ENCODE data around the gene MAML2.

MAML2 gene

GRCh38 chr11:96049426-96049825 lies 293.6 kb downstream of the MAML2 start:
- no peak for DNase-seq (ENCODE audit: low read depth in 2 of 3, low spot score in 2 of 3)

GRCh38 chr11:96045622-96046456 lies 297.2 kb downstream of the MAML2 start:
- DNase-seq (ENCODE audit: low read depth in 2 of 3, low spot score in 2 of 3), result no peak

- DNase-seq (ENCODE audit: low read depth in 2 of 3, low spot score in 2 of 3), result no peak
Measured at GRCh38 chr11:96044747-96045146, 298.2 kb downstream of the MAML2 start.

- no peak for DNase-seq (ENCODE audit: low read depth in 2 of 3, low spot score in 2 of 3)
Measured at GRCh38 chr11:96044311-96044710, 298.7 kb downstream of the MAML2 start.

GRCh38 chr11:96043291-96043690 lies 299.7 kb downstream of the MAML2 start:
- no peak for DNase-seq (ENCODE audit: low read depth in 2 of 3, low spot score in 2 of 3)

- DNase-seq (ENCODE audit: low read depth in 2 of 3, low spot score in 2 of 3), result no peak
Measured at GRCh38 chr11:96038046-96038445, 304.9 kb downstream of the MAML2 start.

- no peak for DNase-seq (ENCODE audit: low read depth in 2 of 3, low spot score in 2 of 3)
Measured at GRCh38 chr11:96037405-96037949, 305.5 kb downstream of the MAML2 start.

- no peak for DNase-seq (ENCODE audit: low read depth in 2 of 3, low spot score in 2 of 3)
Measured at GRCh38 chr11:96036863-96037262, 306.1 kb downstream of the MAML2 start.

- DNase-seq (ENCODE audit: low read depth in 2 of 3, low spot score in 2 of 3), result no peak
Measured at GRCh38 chr11:96035740-96036078, 307.3 kb downstream of the MAML2 start.

GRCh38 chr11:96035031-96035739 lies 307.8 kb downstream of the MAML2 start:
- no peak for DNase-seq (ENCODE audit: low read depth in 2 of 3, low spot score in 2 of 3)

GRCh38 chr11:96033599-96033998 lies 309.4 kb downstream of the MAML2 start:
- no peak for DNase-seq (ENCODE audit: low read depth in 2 of 3, low spot score in 2 of 3)

- no peak for DNase-seq (ENCODE audit: low read depth in 2 of 3, low spot score in 2 of 3)
Measured at GRCh38 chr11:96033095-96033494, 309.9 kb downstream of the MAML2 start.

GRCh38 chr11:96028746-96029145 lies 314.2 kb downstream of the MAML2 start:
- no peak for DNase-seq (ENCODE audit: low read depth in 2 of 3, low spot score in 2 of 3)

- DNase-seq (ENCODE audit: low read depth in 2 of 3, low spot score in 2 of 3), result no peak
Measured at GRCh38 chr11:96027021-96027420, 316.0 kb downstream of the MAML2 start.

GRCh38 chr11:96026310-96026709 lies 316.7 kb downstream of the MAML2 start:
- no peak for DNase-seq (ENCODE audit: low read depth in 2 of 3, low spot score in 2 of 3)

GRCh38 chr11:96024666-96025065 lies 318.3 kb downstream of the MAML2 start:
- no peak for DNase-seq (ENCODE audit: low read depth in 2 of 3, low spot score in 2 of 3)

GRCh38 chr11:96023275-96023674 lies 319.7 kb downstream of the MAML2 start:
- DNase-seq (ENCODE audit: low read depth in 2 of 3, low spot score in 2 of 3), result no peak

- no peak for DNase-seq (ENCODE audit: low read depth in 2 of 3, low spot score in 2 of 3)
Measured at GRCh38 chr11:96021901-96022650, 320.9 kb downstream of the MAML2 start.

- no peak for DNase-seq (ENCODE audit: low read depth in 2 of 3, low spot score in 2 of 3)
Measured at GRCh38 chr11:96019810-96020747, 322.9 kb downstream of the MAML2 start.

- no peak for DNase-seq (ENCODE audit: low read depth in 2 of 3, low spot score in 2 of 3)
Measured at GRCh38 chr11:96019281-96019680, 323.7 kb downstream of the MAML2 start.

GRCh38 chr11:96017856-96018255 lies 325.1 kb downstream of the MAML2 start:
- DNase-seq (ENCODE audit: low read depth in 2 of 3, low spot score in 2 of 3), result no peak

Measured in activated CD8-positive, alpha-beta memory T cell treated with anti-CD3 and anti-CD28 coated beads for 48 hours (primary cell).